Measurements from ENCODE around the gene ENDOD1. TPM values are rescaled to one million over a fixed set of nuclear protein-coding genes. Genes with fewer than 3 reads are reported as not detected.

ENDOD1 gene
- total RNA-seq, 1 donor from 2014 or later, result 38.4 TPM

DNA sequence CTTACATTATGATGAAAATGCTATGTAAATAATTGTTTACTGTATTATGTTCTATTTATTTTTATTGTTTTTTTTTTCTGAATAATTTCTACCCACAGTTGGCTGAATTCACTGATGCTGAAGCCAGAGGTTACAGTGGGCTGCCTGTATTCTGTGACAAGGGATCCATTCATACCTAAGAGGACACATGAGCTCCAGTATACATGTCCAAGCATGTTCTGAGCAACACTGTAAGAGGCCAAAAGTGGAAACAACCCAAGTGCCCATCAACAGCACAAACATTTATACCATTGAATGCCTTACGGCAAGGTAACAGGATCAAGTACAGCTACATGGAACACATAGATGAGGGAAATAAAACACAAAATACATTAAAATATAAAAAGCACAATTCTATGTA, 24.3 kb upstream of the ENDOD1 start:
- no peaks in the 10 kb centered on the region for H3K27me3 ChIP-seq (ENCODE audit: control insufficient read depth, insufficient read depth, low read length)
- TF ChIP-seq, protein P1, sequence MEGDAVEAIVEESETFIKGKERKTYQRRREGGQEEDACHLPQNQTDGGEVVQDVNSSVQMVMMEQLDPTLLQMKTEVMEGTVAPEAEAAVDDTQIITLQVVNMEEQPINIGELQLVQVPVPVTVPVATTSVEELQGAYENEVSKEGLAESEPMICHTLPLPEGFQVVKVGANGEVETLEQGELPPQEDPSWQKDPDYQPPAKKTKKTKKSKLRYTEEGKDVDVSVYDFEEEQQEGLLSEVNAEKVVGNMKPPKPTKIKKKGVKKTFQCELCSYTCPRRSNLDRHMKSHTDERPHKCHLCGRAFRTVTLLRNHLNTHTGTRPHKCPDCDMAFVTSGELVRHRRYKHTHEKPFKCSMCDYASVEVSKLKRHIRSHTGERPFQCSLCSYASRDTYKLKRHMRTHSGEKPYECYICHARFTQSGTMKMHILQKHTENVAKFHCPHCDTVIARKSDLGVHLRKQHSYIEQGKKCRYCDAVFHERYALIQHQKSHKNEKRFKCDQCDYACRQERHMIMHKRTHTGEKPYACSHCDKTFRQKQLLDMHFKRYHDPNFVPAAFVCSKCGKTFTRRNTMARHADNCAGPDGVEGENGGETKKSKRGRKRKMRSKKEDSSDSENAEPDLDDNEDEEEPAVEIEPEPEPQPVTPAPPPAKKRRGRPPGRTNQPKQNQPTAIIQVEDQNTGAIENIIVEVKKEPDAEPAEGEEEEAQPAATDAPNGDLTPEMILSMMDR (IDR thresholded peaks at IDR 0.05; ENCODE audit: insufficient read depth, low read length, poor library complexity, severe bottlenecking), result no peak
- no peak for DNase-seq (ENCODE audit: low read depth)
- H3K4me3 ChIP-seq (ENCODE audit: low read depth, low read length), result no peak overlapping the region
- no peaks in the 10 kb centered on the region for H3K36me3 ChIP-seq (ENCODE audit: control insufficient read depth, insufficient read depth, low read length)

DNA sequence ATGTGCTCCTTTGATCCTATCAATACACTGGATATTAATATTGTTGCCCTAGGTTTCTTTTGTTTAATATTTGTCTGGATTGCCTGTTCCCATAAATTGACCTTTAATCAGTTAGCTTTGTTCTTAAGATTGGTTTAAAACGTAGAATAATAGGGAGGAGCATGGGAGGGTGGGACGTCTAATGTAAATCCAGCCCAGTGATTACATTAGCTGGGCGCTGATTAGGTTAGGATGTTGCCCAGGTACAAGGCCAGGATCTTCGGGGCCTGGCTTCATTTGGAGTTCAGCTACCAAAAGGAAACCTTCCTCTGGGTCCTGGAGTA, 23.0 kb upstream of the ENDOD1 start, which contains the start of gene SRSF8:
Gene SRSF8 (plus strand): TSS at position 204 of the 323 bp plus-strand sequence. CDS start 308 bp downstream, outside the sequence.
- Histone ChIP-seq H3K4me3 (ENCODE audit: low read depth, low read length) (peak within 1 kb of the TSS; percentile 64), H3K27me3 (ENCODE audit: control insufficient read depth, insufficient read depth, low read length) (no peaks in the 10 kb centered on the region), H3K36me3 (ENCODE audit: control insufficient read depth, insufficient read depth, low read length) (no peaks in the 10 kb centered on the region)
- no peak for DNase-seq (ENCODE audit: low read depth)
- TF ChIP-seq, protein P1 (IDR thresholded peaks at IDR 0.05; ENCODE audit: insufficient read depth, low read length, poor library complexity, severe bottlenecking), result no peak

DNA sequence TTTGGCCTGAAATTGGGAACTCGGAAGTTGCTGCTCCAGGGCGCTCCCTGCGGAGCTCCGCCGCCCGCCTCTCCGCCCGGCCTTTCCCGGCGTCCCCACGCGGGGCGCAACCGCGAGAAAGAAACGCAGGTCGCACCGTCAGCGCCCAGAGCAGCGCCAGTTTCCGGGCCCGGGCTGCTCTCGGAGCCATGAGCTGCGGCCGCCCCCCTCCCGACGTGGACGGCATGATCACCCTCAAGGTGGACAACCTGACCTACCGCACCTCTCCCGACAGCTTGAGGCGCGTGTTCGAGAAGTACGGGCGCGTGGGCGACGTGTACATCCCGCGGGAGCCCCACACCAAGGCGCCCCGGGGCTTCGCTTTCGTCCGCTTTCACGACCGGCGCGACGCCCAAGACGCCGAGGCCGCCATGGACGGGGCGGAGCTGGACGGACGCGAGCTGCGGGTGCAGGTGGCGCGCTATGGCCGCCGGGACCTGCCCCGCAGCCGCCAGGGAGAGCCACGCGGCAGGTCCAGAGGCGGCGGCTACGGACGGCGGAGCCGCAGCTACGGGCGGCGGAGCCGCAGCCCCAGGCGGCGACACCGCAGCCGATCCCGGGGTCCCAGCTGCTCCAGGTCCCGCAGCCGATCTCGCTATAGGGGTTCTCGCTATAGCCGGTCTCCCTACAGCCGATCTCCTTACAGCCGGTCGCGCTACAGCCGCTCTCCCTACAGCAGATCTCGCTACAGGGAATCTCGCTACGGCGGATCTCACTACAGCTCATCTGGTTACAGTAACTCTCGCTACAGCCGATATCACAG, 22.4 kb upstream of the ENDOD1 start:
- H3K27me3 ChIP-seq (ENCODE audit: control insufficient read depth, insufficient read depth, low read length), result no peaks in the 10 kb centered on the region
- TF ChIP-seq, protein P1 (IDR thresholded peaks at IDR 0.05; ENCODE audit: insufficient read depth, low read length, poor library complexity, severe bottlenecking), result peak; percentile 63
- no peak for DNase-seq (ENCODE audit: low read depth)
- no peaks in the 10 kb centered on the region for H3K36me3 ChIP-seq (ENCODE audit: control insufficient read depth, insufficient read depth, low read length)
- peak overlapping the region; percentile 64 for H3K4me3 ChIP-seq (ENCODE audit: low read depth, low read length)

DNA sequence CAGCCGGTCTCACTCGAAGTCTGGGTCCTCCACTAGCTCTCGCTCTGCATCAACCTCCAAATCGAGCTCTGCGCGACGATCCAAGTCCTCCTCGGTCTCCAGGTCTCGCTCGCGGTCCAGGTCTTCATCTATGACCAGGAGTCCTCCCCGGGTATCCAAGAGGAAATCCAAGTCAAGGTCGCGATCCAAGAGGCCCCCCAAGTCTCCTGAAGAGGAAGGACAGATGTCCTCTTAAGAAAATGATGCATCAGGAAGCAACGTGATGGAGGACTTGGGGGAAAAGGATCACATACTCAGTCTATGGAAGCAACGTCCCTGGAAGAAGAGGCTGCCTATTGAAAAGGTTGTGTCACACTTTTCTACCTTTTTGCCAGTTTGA, 21.8 kb upstream of the ENDOD1 start:
- Histone ChIP-seq H3K36me3 (ENCODE audit: control insufficient read depth, insufficient read depth, low read length) (no peaks in the 10 kb centered on the region), H3K4me3 (ENCODE audit: low read depth, low read length) (peak overlapping the region; percentile 64), H3K27me3 (ENCODE audit: control insufficient read depth, insufficient read depth, low read length) (no peaks in the 10 kb centered on the region)
- no peak for DNase-seq (ENCODE audit: low read depth)
- TF ChIP-seq, protein P1 (IDR thresholded peaks at IDR 0.05; ENCODE audit: insufficient read depth, low read length, poor library complexity, severe bottlenecking), result no peak

DNA sequence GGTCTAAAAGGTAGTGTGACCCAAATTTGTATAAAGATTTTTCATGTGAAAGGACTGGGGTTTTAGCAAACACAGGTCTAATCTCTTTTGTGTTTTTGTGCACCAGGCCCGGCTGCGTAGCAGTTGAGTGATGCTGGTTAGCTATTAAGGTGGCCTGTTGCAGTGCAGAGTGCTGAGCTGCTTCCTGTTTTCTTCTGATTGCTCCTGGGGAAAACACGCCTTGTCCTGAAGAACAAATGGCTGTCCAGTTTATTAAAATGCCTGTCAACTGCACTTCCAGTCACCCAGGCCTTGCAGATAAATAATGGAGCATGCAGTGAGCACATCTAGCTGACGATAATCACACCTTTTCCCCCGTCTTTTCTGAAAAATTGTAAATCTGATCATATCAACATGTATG, 21.1 kb upstream of the ENDOD1 start:
- H3K27me3 ChIP-seq (ENCODE audit: control insufficient read depth, insufficient read depth, low read length), result no peaks in the 10 kb centered on the region
- TF ChIP-seq, protein P1 (IDR thresholded peaks at IDR 0.05; ENCODE audit: insufficient read depth, low read length, poor library complexity, severe bottlenecking), result no peak
- no peaks in the 10 kb centered on the region for H3K36me3 ChIP-seq (ENCODE audit: control insufficient read depth, insufficient read depth, low read length)
- peak overlapping the region; percentile 64 for H3K4me3 ChIP-seq (ENCODE audit: low read depth, low read length)
- DNase-seq (ENCODE audit: low read depth), result peak; percentile 95

DNA sequence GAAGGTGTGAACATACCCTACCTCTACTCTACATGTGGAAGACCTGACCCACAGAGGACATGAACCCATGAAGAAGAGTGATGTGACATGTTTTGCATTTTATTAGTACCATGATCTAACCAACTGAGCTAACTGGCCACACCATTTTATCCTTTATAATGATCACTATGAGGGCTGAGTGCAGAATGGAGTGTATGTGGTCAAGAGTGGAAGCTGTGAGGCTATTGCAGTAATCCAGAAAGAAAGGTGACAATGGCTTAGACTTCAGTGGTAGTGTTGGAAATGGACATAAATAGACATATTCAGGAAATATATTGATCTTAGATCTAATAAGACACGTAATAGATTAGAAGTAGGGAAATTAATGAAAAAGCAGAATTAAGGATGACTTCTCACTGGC, 19.2 kb upstream of the ENDOD1 start:
- H3K4me3 ChIP-seq (ENCODE audit: low read depth, low read length), result no peak overlapping the region
- TF ChIP-seq, protein P1 (IDR thresholded peaks at IDR 0.05; ENCODE audit: insufficient read depth, low read length, poor library complexity, severe bottlenecking), result no peak
- H3K27me3 ChIP-seq (ENCODE audit: control insufficient read depth, insufficient read depth, low read length), result no peaks in the 10 kb centered on the region
- no peaks in the 10 kb centered on the region for H3K36me3 ChIP-seq (ENCODE audit: control insufficient read depth, insufficient read depth, low read length)
- DNase-seq (ENCODE audit: low read depth), result no peak

Measured in kidney epithelial cell (primary cell).